IPS-18c (cell line): ENCODE measurements around the gene TBK1.

Experiments used
- H3K4me3 ChIP-seq: 2 replicates; pipeline ENCODE4 v1.7.0; 2013; ENCODE audit warnings: low read depth, mild to moderate bottlenecking, low read length, moderate library complexity; ENCODE audit not compliant: insufficient read depth
- H3K9me3 ChIP-seq: one replicate; pipeline ENCODE4 v1.6.1; 2013; ENCODE audit warnings: mild to moderate bottlenecking, low read length, moderate library complexity; ENCODE audit not compliant: control insufficient read depth, insufficient read depth

TBK1 gene

GRCh38 chr12:64446295-64446694, 5.6 kb upstream of the TBK1 start:
- no peak overlapping the region for H3K4me3 ChIP-seq
- no peaks in the 10 kb centered on the region for H3K9me3 ChIP-seq

DNA sequence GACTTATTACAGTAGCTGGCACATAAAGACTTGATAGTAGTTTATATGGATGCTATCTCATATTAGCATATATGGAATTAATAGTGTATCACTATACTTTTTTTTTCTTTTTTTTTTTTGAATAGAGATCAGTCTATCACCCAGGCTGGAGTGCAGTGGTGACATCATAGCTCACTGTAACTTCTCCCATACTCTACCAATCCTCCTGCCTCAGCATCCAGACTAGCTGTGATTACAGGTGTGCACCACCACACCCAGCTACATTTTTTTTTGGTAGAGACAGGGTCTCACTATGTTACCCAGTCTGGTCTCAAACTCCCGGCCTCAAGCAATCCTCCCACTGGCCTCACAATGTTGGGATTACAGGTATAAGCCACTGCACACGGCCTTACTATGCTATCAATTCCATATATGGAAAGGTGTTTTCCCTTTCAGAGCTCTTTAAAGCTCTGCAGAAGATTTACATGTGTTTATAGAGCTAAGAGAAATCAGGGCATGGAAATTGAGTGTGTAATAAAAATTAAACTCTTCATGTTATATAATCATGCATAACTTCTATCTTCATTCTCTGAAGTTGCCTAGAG, 1.8 kb upstream of the TBK1 start:
- Histone ChIP-seq H3K4me3 (no peak overlapping the region), H3K9me3 (no peaks in the 10 kb centered on the region)

DNA sequence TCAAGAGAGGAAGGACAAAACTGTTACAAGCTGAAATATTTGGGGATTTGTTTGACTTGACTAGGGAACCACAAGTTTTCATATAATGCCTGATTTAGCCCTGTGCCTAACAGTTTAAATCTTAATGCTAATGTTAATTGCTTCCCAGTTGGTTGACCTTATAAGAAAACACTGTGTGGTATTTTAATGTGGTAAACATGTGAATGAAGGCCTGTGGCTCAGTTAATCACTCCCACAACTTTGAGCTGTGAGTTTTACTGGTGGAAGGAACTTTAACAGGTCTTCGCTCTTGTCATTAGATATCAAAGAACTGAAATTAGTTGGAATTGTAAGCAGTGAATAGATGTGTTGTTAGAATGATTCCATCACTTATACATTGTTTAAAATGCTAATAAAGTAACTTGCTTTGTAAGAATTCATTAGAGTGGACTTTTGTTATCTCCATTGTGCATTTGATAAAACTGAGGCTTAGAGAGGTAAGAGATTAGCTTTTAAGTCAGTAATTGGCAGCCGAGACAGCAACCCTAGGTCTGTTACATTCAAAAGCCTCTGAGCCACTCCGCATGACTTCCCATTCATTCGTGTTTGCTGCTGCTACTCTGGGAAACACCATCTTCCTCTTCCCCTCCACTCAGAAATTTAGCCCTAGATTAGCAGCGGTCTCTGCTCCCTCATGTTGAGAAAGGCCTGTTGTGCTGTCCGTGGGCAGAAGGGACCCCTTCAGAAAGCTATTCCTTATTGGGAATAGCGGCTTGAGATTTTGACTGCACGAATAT, 1.0 kb upstream of the TBK1 start:
- H3K9me3 ChIP-seq: no peaks in the 10 kb centered on the region
- peak overlapping the region; percentile 90 for H3K4me3 ChIP-seq

DNA sequence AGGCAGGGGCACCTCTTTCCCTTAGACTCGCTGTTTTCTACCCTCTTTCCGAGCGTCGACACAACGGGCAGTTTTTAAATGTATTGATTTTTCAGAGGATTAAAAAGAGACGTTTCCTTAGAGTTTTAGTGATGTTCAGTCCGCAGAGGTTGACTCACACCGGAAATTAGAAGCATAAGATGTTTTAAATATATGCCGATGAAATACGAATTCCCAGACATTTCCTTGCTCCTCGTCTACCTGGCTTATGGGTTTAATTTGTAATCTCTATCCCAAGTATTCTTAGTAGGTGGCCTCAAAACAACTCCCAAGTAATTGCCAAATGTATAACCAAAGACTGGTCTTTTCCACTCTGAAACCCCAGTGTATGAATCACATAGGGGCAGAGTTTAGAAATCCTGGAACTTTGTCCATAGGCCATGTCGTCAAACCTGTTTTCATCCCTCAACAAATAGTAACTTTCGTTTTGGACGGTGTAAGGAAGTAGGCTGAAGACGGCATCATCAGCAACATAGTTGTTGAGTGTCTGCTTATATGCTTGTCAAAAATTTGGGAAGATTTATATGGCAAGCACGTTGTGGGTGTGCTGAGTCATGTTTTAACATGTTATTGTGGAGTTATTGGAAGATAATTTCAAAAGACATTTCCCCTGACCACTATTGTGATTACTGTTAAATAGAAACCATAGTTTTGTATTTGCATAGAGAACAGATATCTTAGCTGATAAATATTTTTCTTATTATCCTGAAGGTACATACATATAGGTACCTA, 824 bp downstream of the TBK1 start:
- Histone ChIP-seq H3K9me3 (no peaks in the 10 kb centered on the region), H3K4me3 (peak overlapping the region; percentile 90)

DNA sequence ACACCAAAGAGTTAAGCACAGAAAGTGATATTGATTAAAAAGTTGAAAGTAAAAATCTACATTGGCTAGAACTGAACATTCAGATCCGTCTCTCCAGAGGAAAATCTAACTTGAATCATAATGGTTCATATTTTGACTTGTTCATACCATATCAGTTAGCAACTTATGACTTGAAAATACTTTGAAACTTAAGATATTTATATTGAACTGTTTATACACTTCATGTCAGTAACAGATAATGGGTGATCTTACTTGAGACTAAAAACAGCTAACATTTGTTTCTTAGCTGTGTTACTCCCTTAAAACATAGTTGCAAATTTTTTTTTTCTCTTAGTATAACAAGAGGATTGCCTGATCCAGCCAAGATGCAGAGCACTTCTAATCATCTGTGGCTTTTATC, 3.6 kb downstream of the TBK1 start:
- H3K4me3 ChIP-seq: no peak overlapping the region
- no peaks in the 10 kb centered on the region for H3K9me3 ChIP-seq

GRCh38 chr12:64456119-64456518, 4.2 kb downstream of the TBK1 start:
- Histone ChIP-seq H3K4me3 (no peak overlapping the region), H3K9me3 (no peaks in the 10 kb centered on the region)

- Histone ChIP-seq H3K9me3 (no peaks in the 10 kb centered on the region), H3K4me3 (no peak overlapping the region)
These were observed 5.1 kb downstream of the TBK1 start for GRCh38 chr12:64457032-64457431.

DNA sequence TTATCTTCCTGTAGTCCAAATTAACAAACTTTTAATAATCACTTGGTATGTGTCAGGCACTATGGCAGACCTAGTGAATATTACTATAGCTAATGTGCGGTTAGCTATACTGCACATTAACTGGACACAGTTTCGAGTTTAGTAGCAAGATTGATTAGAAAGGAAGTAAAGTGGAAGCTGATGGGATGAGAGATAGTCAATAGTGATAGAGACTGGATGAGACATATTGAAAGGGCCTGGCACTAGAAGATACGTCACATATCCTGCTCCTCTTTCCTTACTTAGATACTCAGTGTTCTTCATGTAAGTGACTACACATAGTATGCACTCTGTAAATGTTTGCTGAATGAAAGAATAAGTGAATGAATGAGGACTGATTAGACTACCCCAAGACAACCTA, 5.5 kb downstream of the TBK1 start:
- no peak overlapping the region for H3K4me3 ChIP-seq
- H3K9me3 ChIP-seq: no peaks in the 10 kb centered on the region

- no peaks in the 10 kb centered on the region for H3K9me3 ChIP-seq
- H3K4me3 ChIP-seq: no peak overlapping the region
These were observed 6.0 kb downstream of the TBK1 start for GRCh38 chr12:64457923-64458322.

GRCh38 chr12:64459394-64459891, 7.5 kb downstream of the TBK1 start:
- Histone ChIP-seq H3K4me3 (no peak overlapping the region), H3K9me3 (no peaks in the 10 kb centered on the region)

DNA sequence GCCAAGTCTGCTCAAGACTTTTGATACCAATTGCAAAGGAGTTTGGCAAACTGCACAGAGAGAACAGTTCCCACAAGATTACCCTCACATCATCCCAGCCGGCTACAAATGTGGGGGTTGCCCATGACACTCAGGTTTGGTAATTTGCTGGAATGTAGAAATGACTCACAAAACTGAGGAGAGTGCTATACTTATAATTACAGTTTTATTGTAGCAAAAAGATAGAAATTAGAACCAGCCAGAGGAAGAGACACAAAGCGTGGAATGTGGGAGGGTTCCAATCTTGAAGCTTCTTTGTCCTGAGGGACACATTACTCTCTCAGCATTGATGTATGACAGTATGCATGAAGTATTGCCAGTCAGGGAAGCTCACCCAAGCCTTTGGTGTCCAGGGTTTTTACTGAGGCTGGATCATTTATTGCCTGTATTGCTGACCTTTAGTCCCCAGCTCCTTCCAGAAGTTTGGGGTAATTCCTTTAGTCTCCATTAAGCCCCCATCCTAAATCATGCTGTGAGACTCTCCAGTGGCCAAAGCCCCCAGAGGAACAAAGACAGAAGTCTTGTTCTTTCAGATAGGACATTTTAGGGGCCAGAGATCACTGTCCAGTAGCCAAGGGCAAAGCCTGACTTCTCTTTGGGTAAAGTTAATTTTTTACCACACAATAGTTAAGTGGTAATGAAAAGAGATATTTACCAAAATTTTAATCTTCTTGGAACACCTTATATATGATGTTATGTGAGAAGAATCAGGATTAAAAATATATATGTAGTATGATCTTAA, 9.9 kb downstream of the TBK1 start:
- H3K9me3 ChIP-seq: no peaks in the 10 kb centered on the region
- no peak overlapping the region for H3K4me3 ChIP-seq

- Histone ChIP-seq H3K9me3 (no peaks in the 10 kb centered on the region), H3K4me3 (no peak overlapping the region)
These were observed 14.3 kb downstream of the TBK1 start for GRCh38 chr12:64466178-64466577.

DNA sequence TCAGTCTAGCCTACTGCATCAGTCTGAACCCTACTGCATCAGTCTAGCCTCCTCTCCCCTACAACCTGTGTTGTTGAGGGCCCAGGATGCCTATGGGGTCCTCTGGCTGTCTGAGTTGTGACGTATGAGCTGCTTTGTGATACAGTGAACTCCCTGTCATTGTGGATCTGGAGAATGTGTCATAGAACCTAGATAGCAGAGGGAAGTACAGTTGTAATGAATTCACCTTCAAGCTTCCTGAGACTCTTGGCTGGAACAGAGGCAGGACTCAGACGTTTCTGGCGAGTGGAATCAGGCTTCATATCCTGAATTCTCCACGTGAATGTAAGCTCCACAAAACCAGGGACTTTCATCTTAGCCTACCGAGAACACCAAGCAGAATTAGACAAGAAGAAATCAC, 17.0 kb downstream of the TBK1 start:
- no peaks in the 10 kb centered on the region for H3K9me3 ChIP-seq
- H3K4me3 ChIP-seq: no peak overlapping the region

DNA sequence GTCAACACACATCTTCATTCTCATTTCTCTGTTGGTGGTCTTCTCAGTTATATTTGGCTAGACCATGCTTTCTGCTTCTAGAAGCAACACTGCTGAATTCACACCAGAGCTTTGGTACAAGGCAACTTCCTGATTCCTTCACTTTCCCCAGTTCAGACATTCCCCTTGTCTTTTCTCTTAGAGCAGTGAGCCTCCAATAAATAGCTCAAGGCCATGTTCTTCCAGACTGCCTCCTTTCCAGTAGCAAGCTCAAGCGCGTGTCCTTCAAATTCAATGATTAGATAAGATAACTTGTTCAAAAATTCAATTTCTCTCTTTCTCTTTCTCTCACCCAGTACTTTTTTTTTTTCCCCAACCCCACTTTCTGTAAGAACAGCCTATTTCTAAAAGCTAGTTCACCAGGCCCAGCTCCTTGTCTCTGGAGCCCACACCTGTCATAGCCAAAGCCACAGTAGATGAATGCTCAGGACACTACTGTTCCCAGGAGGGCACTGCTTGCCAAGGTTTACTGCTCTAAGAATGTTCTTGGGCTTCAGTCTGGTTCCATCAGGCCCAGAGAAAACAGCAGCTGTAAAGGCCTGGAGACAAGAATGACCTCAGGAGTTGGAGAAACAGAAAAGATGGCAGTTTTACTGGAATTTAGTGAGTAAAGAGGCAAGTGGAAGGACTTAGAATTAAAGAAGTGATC, 17.7 kb downstream of the TBK1 start:
- Histone ChIP-seq H3K9me3 (no peaks in the 10 kb centered on the region), H3K4me3 (no peak overlapping the region)

DNA sequence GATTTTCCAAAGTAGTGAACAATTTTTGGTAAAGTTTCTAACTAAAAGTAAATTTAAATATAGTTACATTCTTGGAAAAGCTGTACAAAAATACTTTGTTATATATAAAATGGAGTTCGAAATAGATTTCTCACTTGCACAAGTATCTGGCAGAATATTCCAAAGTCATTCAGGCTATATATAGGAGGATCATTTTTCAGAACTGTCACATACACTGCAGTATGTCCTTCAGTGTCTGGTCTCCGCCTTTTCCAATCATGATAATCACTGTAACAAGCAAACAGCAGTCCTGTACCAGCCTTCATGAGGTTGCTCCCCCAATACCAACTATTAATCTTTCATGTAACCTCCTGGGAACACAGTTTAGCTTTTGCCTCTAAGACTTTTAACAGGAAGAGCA, 18.6 kb downstream of the TBK1 start:
- no peak overlapping the region for H3K4me3 ChIP-seq
- no peaks in the 10 kb centered on the region for H3K9me3 ChIP-seq

DNA sequence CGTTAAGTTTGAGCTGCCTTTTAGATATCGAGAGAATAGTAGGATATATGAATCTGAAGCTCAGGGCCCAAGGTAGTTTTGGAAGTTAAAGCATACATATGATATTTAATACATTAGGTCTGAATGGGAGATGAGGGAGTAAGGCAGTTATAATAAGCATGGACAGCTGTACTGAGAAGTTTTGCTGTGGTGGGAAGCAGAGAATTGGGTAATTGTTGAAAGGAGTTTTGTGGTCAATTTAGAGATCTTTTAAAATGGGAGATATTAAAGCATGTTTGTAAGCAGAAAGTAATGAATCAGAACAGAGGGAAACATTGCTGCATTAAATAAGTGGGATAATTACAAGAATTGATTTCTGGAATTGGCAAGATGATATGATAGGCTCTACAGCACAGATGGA, 21.3 kb downstream of the TBK1 start:
- Histone ChIP-seq H3K9me3 (no peaks in the 10 kb centered on the region), H3K4me3 (no peak overlapping the region)

- no peaks in the 10 kb centered on the region for H3K9me3 ChIP-seq
- no peak overlapping the region for H3K4me3 ChIP-seq
These were observed 23.6 kb downstream of the TBK1 start for GRCh38 chr12:64475518-64475917.
